Neutrophil (primary cell): ENCODE data around the gene PDE4D.

Experiments used
- H3K27ac ChIP-seq: fragments of 200-600 bp; sonication (generic); 2 replicates; pipeline ENCODE4 v1.5.1; 2016; ENCODE audit warnings: mild to moderate bottlenecking, moderate library complexity
- H3K27me3 ChIP-seq: fragments of 200-600 bp; sonication (generic); 2 replicates; pipeline ENCODE4 v1.6.0; 2016; ENCODE audit warnings: mild to moderate bottlenecking
- H3K36me3 ChIP-seq: fragments of 200-600 bp; sonication (generic); 2 replicates; pipeline ENCODE4 v1.5.1; 2017
- H3K4me1 ChIP-seq, 2 experiments: fragments of 200-600 bp in 1 of 2; sonication (generic) in 1 of 2; 1 replicate in 1 of 2; 2 replicates in 1 of 2; pipeline versions ENCODE4 v1.5.1 to v1.6.1; 2013 to 2016; ENCODE audit warnings: low read depth in 1 of 2, low read length in 1 of 2, mild to moderate bottlenecking in 1 of 2, moderate library complexity in 1 of 2; ENCODE audit not compliant: control insufficient read depth in 1 of 2, insufficient read depth in 1 of 2
- H3K4me3 ChIP-seq, 2 experiments: fragments of 200-600 bp in 1 of 2; sonication (generic) in 1 of 2; 1 replicate in 1 of 2; 2 replicates in 1 of 2; pipeline ENCODE4 v1.5.1; 2013 to 2016; ENCODE audit warnings: low read depth in 1 of 2, low read length in 1 of 2, mild to moderate bottlenecking in 1 of 2, moderate library complexity in 1 of 2
- H3K9me3 ChIP-seq: fragments of 200-600 bp; sonication (generic); 2 replicates; pipeline ENCODE4 v1.5.1; 2016
- CTCF ChIP-seq: fragments of 200-600 bp; sonication (generic); IDR thresholded peaks from 2 replicates; pipeline ENCODE4 v1.5.1; 2016; ENCODE audit warnings: antibody characterized with exemption

PDE4D gene

GRCh38 chr5:59115345-59115744 lies 778.2 kb downstream of the PDE4D start:
- Histone ChIP-seq H3K36me3 (no peaks in the 10 kb centered on the region), H3K27me3 (no peaks in the 10 kb centered on the region)
- no peak for TF ChIP-seq CTCF

GRCh38 chr5:59109383-59109782 lies 784.1 kb downstream of the PDE4D start:
- Histone ChIP-seq H3K4me3 (no peak overlapping the region), H3K36me3 (no peaks in the 10 kb centered on the region), H3K4me1 (peaks cover 0 to under 1% of the 10 kb centered on the region in 2 experiments), H3K27me3 (no peaks in the 10 kb centered on the region), H3K9me3 (no peaks in the 10 kb centered on the region), H3K27ac (no peak overlapping the region)
- no peak for TF ChIP-seq CTCF

More at GRCh38 chr5:59115345-59115744, 778.2 kb downstream of the PDE4D start:
- H3K9me3 ChIP-seq, result no peaks in the 10 kb centered on the region
- no peak overlapping the region for H3K4me3 ChIP-seq
- H3K27ac ChIP-seq, result no peak overlapping the region
- peaks cover 0 to 4% of the 10 kb centered on the region in 2 experiments for H3K4me1 ChIP-seq

GRCh38 chr5:59107692-59108091 lies 785.8 kb downstream of the PDE4D start:
- no peaks in the 10 kb centered on the region for H3K27me3 ChIP-seq
- H3K9me3 ChIP-seq, result no peaks in the 10 kb centered on the region
- TF ChIP-seq CTCF, result no peak
- no peak overlapping the region for H3K27ac ChIP-seq
- no peaks in the 10 kb centered on the region for H3K4me1 ChIP-seq
- no peaks in the 10 kb centered on the region for H3K36me3 ChIP-seq
- H3K4me3 ChIP-seq, result no peak overlapping the region

GRCh38 chr5:59104400-59105127 lies 789.0 kb downstream of the PDE4D start:
- Histone ChIP-seq H3K9me3 (no peaks in the 10 kb centered on the region), H3K27ac (no peak overlapping the region), H3K4me3 (no peak overlapping the region), H3K36me3 (no peaks in the 10 kb centered on the region), H3K4me1 (no peaks in the 10 kb centered on the region), H3K27me3 (no peaks in the 10 kb centered on the region)
- TF ChIP-seq CTCF, result no peak

- no peak overlapping the region for H3K27ac ChIP-seq
- no peaks in the 10 kb centered on the region for H3K27me3 ChIP-seq
- no peaks in the 10 kb centered on the region for H3K4me1 ChIP-seq
- H3K36me3 ChIP-seq, result no peaks in the 10 kb centered on the region
- H3K4me3 ChIP-seq, result no peak overlapping the region
- no peak for TF ChIP-seq CTCF
- H3K9me3 ChIP-seq, result no peaks in the 10 kb centered on the region
Measured at GRCh38 chr5:59103303-59103702, 790.2 kb downstream of the PDE4D start.
